IPS-18c (cell line): ENCODE measurements around the gene LRIG1.

ENCODE experiments used
- H3K4me3 ChIP-seq: 2 replicates; pipeline ENCODE4 v1.7.0; 2013; ENCODE audit warnings: low read depth, mild to moderate bottlenecking, low read length, moderate library complexity; ENCODE audit not compliant: insufficient read depth
- H3K9me3 ChIP-seq: one replicate; pipeline ENCODE4 v1.6.1; 2013; ENCODE audit warnings: mild to moderate bottlenecking, low read length, moderate library complexity; ENCODE audit not compliant: control insufficient read depth, insufficient read depth

Gene LRIG1, protein sequence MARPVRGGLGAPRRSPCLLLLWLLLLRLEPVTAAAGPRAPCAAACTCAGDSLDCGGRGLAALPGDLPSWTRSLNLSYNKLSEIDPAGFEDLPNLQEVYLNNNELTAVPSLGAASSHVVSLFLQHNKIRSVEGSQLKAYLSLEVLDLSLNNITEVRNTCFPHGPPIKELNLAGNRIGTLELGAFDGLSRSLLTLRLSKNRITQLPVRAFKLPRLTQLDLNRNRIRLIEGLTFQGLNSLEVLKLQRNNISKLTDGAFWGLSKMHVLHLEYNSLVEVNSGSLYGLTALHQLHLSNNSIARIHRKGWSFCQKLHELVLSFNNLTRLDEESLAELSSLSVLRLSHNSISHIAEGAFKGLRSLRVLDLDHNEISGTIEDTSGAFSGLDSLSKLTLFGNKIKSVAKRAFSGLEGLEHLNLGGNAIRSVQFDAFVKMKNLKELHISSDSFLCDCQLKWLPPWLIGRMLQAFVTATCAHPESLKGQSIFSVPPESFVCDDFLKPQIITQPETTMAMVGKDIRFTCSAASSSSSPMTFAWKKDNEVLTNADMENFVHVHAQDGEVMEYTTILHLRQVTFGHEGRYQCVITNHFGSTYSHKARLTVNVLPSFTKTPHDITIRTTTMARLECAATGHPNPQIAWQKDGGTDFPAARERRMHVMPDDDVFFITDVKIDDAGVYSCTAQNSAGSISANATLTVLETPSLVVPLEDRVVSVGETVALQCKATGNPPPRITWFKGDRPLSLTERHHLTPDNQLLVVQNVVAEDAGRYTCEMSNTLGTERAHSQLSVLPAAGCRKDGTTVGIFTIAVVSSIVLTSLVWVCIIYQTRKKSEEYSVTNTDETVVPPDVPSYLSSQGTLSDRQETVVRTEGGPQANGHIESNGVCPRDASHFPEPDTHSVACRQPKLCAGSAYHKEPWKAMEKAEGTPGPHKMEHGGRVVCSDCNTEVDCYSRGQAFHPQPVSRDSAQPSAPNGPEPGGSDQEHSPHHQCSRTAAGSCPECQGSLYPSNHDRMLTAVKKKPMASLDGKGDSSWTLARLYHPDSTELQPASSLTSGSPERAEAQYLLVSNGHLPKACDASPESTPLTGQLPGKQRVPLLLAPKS

DNA sequence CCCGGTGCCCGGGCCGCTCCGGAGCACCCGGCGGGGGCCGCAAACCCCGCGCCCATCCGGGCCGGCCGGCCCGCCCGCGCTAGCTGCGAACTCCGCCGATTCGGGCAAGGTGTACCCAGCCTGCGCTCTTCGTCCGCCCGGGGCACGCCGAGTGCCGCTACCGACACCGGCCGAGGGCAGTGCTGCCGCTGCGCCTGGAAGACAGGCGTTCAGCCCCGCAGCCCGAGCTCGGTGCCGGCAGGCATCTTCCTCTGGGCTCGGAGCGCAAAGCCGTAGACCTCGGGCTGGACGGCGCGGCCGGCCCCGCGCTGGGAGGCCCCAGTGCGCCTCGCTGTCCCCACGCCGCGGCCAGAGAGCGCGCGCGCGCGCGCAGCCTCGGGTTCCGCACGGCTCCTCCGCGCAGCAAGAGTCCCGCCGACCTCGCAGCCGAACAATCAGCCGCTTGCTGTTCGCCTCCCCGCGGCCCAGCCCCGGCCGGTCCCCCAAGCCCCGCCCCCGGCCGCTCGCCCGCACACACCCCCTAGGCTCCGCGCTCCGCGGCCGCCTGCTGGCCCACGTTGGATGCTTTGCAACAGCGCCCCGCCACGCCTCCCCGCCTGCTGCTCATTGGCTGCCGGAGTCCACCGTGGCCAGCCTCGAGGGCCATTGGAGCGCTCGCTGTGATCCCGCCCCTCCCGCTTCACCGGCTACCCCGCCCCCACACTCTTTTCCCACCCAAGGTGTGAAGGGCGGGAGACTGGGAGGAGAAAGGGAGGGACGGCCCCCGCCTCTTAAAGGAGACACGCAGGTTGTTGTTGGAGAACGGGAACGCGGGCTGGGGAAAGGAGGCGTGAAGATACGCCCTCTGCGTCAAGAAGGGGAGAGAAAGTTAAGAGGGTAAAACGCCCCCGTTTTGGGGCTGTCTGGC is at the start of gene LRIG1:
Gene LRIG1 (minus strand): TSS at position 447 of the 907 bp plus-strand sequence. CDS start 615 bp downstream, outside the sequence.
- Histone ChIP-seq H3K9me3 (no peaks in the 10 kb centered on the region), H3K4me3 (peak within 1 kb of the TSS; percentile 94)

DNA sequence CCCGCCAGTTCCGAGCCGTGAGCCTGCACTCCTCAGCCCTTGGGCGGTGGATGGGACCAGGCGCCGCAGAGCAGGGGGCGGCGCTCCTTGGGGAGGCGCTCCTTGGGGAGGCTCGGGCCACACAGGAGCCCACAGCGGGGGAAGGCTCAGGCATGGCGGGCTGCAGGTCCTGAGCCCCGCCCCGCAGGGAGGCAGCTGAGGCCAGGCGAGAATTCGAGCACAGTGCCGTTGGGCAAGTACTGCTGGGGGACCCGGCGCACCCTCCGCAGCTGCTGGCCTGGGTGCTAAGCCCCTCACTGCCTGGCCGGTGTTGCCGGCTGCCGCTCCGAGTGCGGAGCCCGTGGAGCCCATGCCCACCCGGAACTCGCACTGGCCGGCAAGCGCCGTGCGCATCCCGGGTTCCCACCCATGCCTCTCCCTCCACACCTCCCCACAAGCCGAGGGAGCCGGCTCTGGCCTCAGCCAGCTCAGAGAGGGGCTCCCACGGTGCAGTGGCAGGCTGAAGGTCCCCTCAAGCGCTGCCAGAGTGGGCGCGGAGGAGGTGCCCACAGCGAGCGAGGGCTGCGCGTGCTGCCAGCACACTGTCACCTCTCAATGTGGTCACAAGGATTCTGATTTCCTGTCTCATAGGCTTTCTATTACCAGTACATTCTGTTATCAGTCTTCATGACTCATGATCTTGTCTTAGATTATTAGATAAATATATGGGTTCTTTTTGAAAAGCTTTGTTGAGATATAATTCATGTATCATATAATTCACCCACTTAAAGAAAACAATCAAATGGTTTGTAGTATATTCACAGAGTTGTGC is 44.0 kb upstream of the LRIG1 start:
- H3K9me3 ChIP-seq, result no peaks in the 10 kb centered on the region
- H3K4me3 ChIP-seq, result no peak overlapping the region

DNA sequence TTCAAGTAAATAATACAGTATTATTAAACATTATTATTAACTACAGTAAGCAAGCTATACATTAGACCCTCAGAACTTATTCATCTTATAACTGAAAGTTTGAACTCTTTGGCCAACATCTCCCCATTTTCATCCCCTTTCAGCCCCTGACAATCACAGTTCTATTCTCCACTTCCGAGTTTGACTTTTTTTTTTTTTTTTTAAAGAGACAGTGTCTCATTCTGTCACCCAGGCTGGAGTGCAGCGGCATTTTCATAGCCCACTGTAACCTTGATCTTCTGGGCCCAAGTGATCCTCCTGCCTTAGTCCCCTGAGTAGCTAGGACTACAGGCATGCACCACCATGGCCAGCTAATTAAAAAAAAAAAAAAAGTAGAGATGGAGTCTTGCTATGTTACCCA is 41.3 kb upstream of the LRIG1 start:
- no peak overlapping the region for H3K4me3 ChIP-seq
- H3K9me3 ChIP-seq, result no peaks in the 10 kb centered on the region

DNA sequence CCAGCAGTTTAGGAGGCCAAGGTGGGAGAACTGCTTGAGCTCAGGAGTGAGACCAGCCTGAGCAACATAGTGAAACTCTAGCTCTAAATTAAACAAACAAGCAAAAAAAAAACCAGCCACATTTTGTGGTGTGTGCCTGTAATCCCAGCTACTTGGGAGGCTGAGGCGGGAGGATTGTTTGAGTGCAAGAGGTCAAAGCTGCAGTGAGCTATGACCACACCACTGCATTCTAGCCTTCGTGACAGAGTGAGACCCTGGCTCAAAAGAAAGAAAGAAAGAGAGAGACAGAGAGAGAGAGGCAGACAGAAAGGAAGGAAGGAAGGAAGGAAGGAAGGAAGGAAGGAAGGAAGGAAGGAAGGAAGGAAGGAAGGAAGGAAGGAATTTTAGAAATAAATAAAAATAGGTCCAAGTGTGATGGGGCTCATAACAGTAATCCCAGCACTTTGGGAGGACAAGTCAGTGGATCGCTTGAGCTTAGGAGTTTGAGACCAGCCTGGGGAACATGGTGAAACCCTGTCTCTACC is 38.7 kb upstream of the LRIG1 start:
- no peaks in the 10 kb centered on the region for H3K9me3 ChIP-seq

DNA sequence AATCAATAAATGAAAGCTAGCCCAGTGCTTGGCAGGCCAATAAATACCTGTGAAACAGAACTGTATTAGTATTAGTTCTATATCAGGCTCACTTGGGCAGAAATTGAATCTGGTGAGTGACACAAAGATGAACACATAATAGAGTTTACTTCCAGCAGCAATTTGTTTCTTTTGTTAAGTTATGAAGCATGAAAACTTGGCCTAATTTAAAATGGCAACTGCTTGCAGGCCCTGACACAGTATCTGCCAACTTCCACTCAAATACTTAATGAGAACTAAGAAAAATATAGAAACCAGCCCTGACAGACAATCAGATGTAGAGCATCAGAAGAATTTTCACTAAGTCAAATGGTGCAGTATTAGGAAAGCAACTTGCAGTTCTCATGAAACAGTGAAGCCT is 37.6 kb upstream of the LRIG1 start:
- Histone ChIP-seq H3K4me3 (no peak overlapping the region), H3K9me3 (no peaks in the 10 kb centered on the region)

More for the DNA sequence above, 38.7 kb upstream of the LRIG1 start:
- H3K4me3 ChIP-seq, result no peak overlapping the region

DNA sequence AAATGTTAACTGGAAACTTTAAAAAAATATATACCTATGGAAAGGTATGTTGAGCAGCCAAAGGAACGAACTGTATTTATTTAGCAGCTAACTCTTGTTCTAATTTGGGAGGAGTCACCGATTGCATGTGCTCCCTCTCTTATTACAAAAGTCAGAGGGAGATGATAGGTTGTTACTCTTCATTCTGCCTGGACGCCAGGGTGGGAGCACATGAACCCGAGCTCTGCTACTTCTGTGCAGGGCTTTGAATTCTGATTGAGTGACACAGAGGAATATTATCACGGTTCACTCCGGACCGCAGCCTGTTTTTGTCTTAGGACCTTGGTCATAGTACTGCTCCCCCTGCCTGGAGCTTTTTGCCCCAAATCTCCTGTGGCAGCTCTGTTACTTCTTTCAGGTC is 36.9 kb upstream of the LRIG1 start:
- Histone ChIP-seq H3K4me3 (no peak overlapping the region), H3K9me3 (no peaks in the 10 kb centered on the region)

DNA sequence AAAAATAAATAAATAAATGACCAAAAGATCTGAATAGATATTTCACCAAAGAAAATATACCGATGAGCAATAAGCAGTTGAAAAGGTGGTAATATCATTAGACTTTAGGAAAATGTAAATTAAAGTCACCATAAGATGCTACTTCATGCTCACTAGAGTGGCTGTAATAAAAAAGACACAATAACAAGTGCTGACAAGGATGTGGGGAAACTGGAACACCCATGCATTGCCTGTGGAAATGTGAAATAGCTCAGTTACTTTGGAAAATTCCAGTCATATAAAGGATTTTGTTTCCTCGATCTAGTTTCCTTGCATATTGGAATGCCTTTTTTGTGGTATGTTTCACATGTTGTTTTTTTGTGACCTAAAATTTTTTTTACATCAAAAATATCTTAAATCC is 36.0 kb upstream of the LRIG1 start:
- Histone ChIP-seq H3K4me3 (no peak overlapping the region), H3K9me3 (no peaks in the 10 kb centered on the region)

DNA sequence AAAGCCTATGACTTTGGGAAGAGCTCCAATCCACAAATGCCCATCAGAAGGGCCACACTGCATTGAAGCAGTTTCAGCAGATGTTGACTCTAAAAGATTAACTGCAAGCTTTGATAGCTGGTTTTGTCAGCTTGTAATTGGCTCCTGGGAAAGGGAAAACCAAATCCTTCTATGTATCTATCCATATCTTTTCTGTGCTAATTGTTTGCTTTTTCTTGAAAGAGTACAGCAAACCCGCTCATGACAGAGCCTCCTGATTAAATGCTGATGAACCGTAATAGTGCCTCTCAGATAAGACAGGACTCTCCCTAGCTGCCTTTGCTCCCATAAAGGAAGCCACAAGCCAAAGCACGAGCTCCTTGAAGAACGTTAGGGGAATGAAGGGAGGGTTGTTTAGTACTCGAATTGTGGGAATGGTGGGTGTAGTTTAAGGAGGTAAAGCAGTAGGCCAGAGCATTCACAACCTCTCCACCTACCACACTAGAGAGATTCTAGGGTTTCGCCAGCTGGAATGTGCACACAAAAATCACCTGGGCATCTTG is 33.6 kb upstream of the LRIG1 start:
- Histone ChIP-seq H3K4me3 (no peak overlapping the region), H3K9me3 (no peaks in the 10 kb centered on the region)

DNA sequence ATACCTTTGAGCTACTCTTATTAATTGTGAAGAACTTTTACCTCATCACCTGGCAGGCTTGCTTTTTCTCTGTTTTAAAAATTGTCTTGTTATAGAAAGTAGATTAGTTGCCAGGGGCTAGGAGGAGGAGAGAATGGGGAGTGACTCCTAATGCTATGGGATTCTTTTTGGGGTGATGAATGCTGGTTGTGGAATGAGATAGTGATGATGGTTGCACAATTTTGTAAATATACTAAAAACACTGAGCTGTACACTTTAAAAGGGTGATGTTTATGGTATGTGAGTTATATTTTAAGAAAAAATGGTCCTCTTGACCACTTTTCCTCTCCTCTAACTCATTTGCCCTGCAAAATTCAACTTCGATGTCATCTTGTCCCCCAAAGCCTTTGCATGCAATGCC is 31.8 kb upstream of the LRIG1 start:
- H3K9me3 ChIP-seq, result no peaks in the 10 kb centered on the region
- no peak overlapping the region for H3K4me3 ChIP-seq

DNA sequence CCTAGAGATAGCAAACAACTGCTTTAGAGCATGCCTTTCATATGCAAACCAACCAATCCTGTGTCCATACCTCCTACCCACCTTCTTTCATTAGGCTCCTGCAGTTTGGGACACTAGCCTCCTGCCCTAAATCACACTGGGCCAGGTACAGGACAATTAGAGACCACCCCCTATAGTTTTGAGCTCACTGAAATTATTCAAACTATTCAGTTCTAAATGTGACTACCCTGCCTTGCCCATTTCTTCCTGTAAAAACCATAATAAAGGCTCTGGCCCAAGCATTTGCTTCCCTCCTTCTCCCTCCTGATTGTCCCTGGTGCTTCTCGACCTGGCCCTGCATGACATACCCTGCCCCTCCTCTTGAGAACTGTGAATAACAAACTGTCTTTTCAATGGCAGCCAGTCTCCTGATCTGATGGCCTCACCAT is 31.4 kb upstream of the LRIG1 start:
- Histone ChIP-seq H3K9me3 (no peaks in the 10 kb centered on the region), H3K4me3 (no peak overlapping the region)

DNA sequence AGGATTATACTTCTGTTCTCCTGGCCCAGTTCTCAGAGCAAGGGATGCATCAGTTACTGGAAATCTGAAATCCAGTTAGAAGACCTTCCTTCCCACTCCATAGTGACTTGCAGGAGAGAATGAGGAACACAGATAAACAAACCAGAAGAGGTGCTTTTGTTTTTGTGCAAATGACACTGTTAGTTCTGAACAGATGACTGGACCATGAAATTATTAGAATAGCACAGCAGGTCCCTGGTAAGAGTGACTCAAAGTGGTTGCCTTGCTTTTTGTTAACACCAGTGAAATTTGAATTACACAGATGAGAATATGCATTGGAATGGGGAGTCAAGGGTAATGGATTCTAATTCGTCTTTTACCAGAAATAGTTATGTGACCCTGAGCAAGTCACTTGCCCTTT is 30.4 kb upstream of the LRIG1 start:
- H3K9me3 ChIP-seq, result no peaks in the 10 kb centered on the region
- no peak overlapping the region for H3K4me3 ChIP-seq

DNA sequence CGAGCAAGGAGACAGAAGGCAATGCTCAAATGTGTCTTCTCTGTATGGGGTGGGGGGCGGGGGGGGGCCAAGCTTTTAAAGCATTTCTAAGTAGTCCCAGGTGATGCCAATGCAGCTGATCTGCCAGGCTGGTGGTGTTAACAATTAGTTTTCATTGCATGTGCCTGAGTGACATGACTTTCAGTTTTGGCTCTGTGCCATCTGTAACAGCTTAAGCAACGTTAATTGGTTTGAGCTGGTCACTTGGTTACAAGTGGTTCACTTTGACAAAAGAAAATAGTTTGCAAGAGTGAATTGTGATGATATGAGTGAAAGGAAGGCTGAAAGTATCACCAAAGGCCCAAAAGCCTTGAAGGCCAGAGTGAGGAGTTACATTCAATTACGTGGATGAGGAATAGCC is 26.4 kb upstream of the LRIG1 start:
- H3K4me3 ChIP-seq, result no peak overlapping the region
- no peaks in the 10 kb centered on the region for H3K9me3 ChIP-seq

DNA sequence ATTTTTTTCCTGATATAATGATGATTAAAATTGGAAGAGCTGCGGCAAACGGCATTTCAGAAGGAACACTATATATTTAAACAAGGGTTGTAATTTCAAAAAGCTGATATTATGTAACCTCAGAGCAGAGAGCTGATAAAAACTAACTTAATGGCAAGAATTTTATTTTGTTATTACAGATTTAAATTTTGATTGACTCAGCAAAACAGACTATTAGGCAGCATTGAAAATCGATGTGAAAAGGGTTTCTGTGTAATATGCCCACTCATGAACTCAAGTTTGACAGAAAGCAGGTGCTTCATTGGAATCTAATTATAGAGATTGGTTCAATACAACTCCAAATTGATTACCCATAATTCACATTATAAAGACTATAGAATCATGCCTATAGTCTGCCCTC is 24.9 kb upstream of the LRIG1 start:
- H3K4me3 ChIP-seq, result no peak overlapping the region
- H3K9me3 ChIP-seq, result no peaks in the 10 kb centered on the region

DNA sequence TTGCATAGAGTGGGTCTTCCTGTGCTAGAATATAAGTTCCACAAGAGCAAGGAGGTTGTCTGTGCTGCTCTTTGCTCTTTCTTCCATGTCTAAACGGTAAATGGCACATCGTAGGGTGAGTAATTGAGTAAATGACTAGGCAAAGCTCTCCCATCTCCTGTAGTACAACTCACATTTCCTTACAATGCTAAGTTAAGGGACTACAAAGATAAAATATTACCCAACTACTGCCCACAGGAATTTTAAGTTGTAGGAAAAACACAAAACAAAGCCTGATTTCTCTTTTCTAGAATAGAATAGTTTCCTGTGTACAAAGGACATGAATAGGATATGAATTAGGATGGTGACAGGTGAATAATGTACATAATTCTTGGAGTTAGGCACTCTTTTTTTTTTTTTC is 19.9 kb upstream of the LRIG1 start:
- H3K4me3 ChIP-seq, result no peak overlapping the region
- no peaks in the 10 kb centered on the region for H3K9me3 ChIP-seq

DNA sequence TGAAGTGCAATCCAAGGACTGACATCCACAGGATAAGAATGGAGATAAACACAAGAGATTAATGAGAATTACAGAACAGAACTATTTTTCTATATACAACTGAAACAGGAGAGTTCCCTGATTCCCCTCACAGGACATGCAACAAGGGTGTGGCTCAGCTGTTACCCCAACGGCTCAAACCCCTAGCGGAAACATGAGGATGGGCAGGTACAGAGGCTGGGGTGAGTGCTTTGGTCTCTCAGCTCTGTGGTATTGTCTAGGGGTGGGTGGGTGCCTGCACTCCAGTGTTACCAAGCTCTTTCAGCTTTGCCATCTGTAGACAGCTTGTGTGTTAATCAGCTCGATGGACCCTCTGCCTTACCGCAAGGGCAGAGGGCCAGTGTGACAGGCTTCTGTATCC is 17.8 kb upstream of the LRIG1 start:
- H3K9me3 ChIP-seq, result no peaks in the 10 kb centered on the region
- H3K4me3 ChIP-seq, result no peak overlapping the region

DNA sequence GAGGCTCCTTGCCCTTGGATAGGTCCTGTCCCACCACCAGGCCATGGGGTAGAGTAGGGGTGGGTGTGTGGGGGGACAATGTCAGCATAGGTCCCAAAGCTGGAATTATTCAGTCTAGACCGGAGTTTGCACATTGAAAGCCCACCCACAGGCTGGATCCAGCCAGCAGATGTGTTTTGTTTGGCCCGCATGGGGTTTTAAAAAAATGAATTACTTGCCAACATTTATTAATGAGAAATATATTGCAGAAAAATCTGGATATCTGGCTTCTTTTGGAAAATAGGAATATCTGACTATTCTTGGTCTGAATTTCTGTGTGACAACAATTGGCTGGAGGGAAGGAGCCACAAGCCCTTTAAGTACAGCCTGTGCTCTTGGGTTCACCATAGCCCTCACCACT is 17.3 kb upstream of the LRIG1 start:
- H3K9me3 ChIP-seq, result no peaks in the 10 kb centered on the region
- no peak overlapping the region for H3K4me3 ChIP-seq
